HG03066 (cell line): ENCODE measurements around the gene GOLGA6L22.
"Not testable (repeated sequence)": the region's sequence is repeated elsewhere in the genome, so short reads cannot be mapped to it uniquely, and the experiment has no call there.

Experiments used
- ATAC-seq: cut with Tn5 transposase; IDR thresholded peaks from one replicate; pipeline ENCODE4 v1.9.1; 2021; ENCODE audit warnings: low read depth; ENCODE audit not compliant: unreplicated experiment

Gene GOLGA6L22

GRCh38 chr15:22458603-22459002 lies at the start of gene GOLGA6L22:
TSS of gene GOLGA6L22 (plus strand) at chr15:22458903. CDS start at chr15:22458994, 91 bp downstream.
- not testable (repeated sequence) for ATAC-seq

GRCh38 chr15:22417288-22417687 lies 41.4 kb upstream of the GOLGA6L22 start:
- ATAC-seq, result not testable (repeated sequence)

- not testable (repeated sequence) for ATAC-seq
These were observed 40.9 kb upstream of the GOLGA6L22 start for GRCh38 chr15:22417795-22418194.

GRCh38 chr15:22418212-22418611 lies 40.5 kb upstream of the GOLGA6L22 start:
- not testable (repeated sequence) for ATAC-seq

GRCh38 chr15:22418666-22419065 lies 40.0 kb upstream of the GOLGA6L22 start:
- not testable (repeated sequence) for ATAC-seq

GRCh38 chr15:22420340-22420739 lies 38.4 kb upstream of the GOLGA6L22 start:
- not testable (repeated sequence) for ATAC-seq

GRCh38 chr15:22429426-22429825 lies 29.3 kb upstream of the GOLGA6L22 start:
- ATAC-seq, result not testable (repeated sequence)

- ATAC-seq, result not testable (repeated sequence)
These were observed 27.0 kb upstream of the GOLGA6L22 start for GRCh38 chr15:22431687-22432086.

- ATAC-seq, result not testable (repeated sequence)
These were observed 35.9 kb downstream of the GOLGA6L22 start for GRCh38 chr15:22494490-22495113.

- ATAC-seq, result not testable (repeated sequence)
These were observed 38.5 kb downstream of the GOLGA6L22 start for GRCh38 chr15:22497200-22497599.

GRCh38 chr15:22498220-22498925 lies 39.7 kb downstream of the GOLGA6L22 start:
- not testable (repeated sequence) for ATAC-seq

- ATAC-seq, result not testable (repeated sequence)
These were observed 43.6 kb downstream of the GOLGA6L22 start for GRCh38 chr15:22502272-22502671.

- not testable (repeated sequence) for ATAC-seq
These were observed 48.3 kb downstream of the GOLGA6L22 start for GRCh38 chr15:22506959-22507358.

- ATAC-seq, result not testable (repeated sequence)
These were observed 57.4 kb downstream of the GOLGA6L22 start for GRCh38 chr15:22516140-22516539.
